HEK293 (cell line): ENCODE measurements around the gene HOXA10.

Experiments used
- SETDB1 ChIP-seq: IDR thresholded peaks from one replicate; pipeline ENCODE4 v1.6.1; 2017; ENCODE audit warnings: mild to moderate bottlenecking, low read length, moderate library complexity, mixed read lengths; ENCODE audit not compliant: insufficient read length
- ZBTB21 ChIP-seq: fragments of 450-650 bp; formaldehyde crosslinking; IDR thresholded peaks from 2 replicates; pipeline ENCODE4 v1.5.1; 2017; ENCODE audit warnings: missing biosample characterization, missing genetic modification characterization
- ZNF274 ChIP-seq, 2 experiments: fragments of 200-500 bp in 1 of 2; fragments of 450-650 bp in 1 of 2; sonication (Bioruptor generic) in 1 of 2; formaldehyde crosslinking in 1 of 2; IDR thresholded peaks; 2 replicates each; pipeline versions ENCODE4 v1.5.1 to v1.6.1; 2014 to 2016; ENCODE audit warnings: borderline replicate concordance in 1 of 2, inconsistent platforms in 1 of 2, low read length in 1 of 2, missing biosample characterization in 1 of 2, missing genetic modification characterization in 1 of 2
- ZNF280C ChIP-seq: fragments of 450-650 bp; formaldehyde crosslinking; IDR thresholded peaks from 2 replicates; pipeline ENCODE4 v1.5.1; 2016; ENCODE audit warnings: missing biosample characterization, missing genetic modification characterization
- ZNF549 ChIP-seq: fragments of 450-650 bp; IDR thresholded peaks from 2 replicates; pipeline ENCODE4 v1.5.1; 2018; ENCODE audit warnings: missing biosample characterization, missing genetic modification characterization, mild to moderate bottlenecking, inconsistent platforms, moderate library complexity
- ZNF629 ChIP-seq: fragments of 450-650 bp; formaldehyde crosslinking; IDR thresholded peaks from 2 replicates; pipeline ENCODE4 v1.5.1; 2017; ENCODE audit warnings: missing biosample characterization, missing genetic modification characterization
- ZSCAN30 ChIP-seq: fragments of 450-650 bp; IDR thresholded peaks from 2 replicates; pipeline ENCODE4 v1.5.1; 2018; ENCODE audit warnings: missing biosample characterization, mild to moderate bottlenecking, missing genetic modification characterization, moderate library complexity
- TF ChIP-seq, protein P1 (sequence below): fragments of 450-650 bp; formaldehyde crosslinking; IDR thresholded peaks from 2 replicates; pipeline ENCODE4 v1.5.1; 2016; ENCODE audit warnings: missing biosample characterization, missing genetic modification characterization
- TF ChIP-seq, protein P2 (sequence below): fragments of 450-650 bp; formaldehyde crosslinking; IDR thresholded peaks from 2 replicates; pipeline ENCODE4 v1.5.1; 2016; ENCODE audit warnings: missing biosample characterization, missing genetic modification characterization, borderline replicate concordance

- TF ChIP-seq ZNF549 (no peak), SETDB1 (no peak), ZNF274 (IDR thresholded peaks at IDR 0.05; ENCODE audit: low read length) (no peak), ZNF274 (tag by site-specific recombination; IDR thresholded peaks at IDR 0.05; ENCODE audit: borderline replicate concordance) (no peak), ZBTB21 (tag by site-specific recombination) (no peak), ZNF629 (tag by site-specific recombination) (no peak), ZNF280C (tag by site-specific recombination) (no peak), ZSCAN30 (tag by site-specific recombination) (no peak)
- TF ChIP-seq, protein P1, sequence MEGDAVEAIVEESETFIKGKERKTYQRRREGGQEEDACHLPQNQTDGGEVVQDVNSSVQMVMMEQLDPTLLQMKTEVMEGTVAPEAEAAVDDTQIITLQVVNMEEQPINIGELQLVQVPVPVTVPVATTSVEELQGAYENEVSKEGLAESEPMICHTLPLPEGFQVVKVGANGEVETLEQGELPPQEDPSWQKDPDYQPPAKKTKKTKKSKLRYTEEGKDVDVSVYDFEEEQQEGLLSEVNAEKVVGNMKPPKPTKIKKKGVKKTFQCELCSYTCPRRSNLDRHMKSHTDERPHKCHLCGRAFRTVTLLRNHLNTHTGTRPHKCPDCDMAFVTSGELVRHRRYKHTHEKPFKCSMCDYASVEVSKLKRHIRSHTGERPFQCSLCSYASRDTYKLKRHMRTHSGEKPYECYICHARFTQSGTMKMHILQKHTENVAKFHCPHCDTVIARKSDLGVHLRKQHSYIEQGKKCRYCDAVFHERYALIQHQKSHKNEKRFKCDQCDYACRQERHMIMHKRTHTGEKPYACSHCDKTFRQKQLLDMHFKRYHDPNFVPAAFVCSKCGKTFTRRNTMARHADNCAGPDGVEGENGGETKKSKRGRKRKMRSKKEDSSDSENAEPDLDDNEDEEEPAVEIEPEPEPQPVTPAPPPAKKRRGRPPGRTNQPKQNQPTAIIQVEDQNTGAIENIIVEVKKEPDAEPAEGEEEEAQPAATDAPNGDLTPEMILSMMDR (tag by site-specific recombination) = no peak
- TF ChIP-seq, protein P2, sequence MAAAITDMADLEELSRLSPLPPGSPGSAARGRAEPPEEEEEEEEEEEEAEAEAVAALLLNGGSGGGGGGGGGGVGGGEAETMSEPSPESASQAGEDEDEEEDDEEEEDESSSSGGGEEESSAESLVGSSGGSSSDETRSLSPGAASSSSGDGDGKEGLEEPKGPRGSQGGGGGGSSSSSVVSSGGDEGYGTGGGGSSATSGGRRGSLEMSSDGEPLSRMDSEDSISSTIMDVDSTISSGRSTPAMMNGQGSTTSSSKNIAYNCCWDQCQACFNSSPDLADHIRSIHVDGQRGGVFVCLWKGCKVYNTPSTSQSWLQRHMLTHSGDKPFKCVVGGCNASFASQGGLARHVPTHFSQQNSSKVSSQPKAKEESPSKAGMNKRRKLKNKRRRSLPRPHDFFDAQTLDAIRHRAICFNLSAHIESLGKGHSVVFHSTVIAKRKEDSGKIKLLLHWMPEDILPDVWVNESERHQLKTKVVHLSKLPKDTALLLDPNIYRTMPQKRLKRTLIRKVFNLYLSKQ (tag by site-specific recombination) = no peak
Measured at GRCh38 chr7:27131390-27131819, 42.7 kb downstream of the HOXA10 start.
